GM12865 (cell line): ENCODE data around the gene PCSK2.

ENCODE experiments used
- DNase-seq: peaks from one replicate; pipeline ENCODE4 v3.0.0; 2010; ENCODE audit warnings: low read depth
- H3K4me3 ChIP-seq: 2 replicates; pipeline ENCODE4 v1.5.1; 2011; ENCODE audit warnings: mild to moderate bottlenecking, low read depth, low read length, control low read depth
- TF ChIP-seq, protein P1 (sequence below): IDR thresholded peaks from 2 replicates; pipeline ENCODE4 v1.5.1; 2011; ENCODE audit warnings: low read length, control low read depth, low read depth, inconsistent platforms; ENCODE audit not compliant: insufficient read depth; ENCODE audit errors: missing control alignments

Gene PCSK2

DNA sequence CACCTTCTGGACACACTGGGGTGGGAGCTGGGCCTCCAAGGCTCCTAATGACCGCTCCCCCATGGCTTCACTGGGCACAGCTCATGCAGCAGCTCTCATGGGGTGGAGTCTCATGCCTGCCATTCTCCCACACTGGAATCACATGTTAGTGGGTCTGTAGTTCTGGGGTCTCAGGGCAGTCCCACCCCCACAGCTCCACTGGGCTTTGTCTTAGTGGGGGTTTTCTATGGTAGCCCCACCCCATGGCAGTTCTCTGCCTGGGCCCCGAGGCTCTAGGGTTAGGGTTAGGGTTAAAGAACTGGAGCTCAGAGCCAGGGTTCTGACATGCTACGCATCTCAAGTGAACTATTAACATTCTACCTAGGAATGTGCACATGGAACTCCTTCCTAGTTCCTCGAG, 139.0 kb downstream of the PCSK2 start:
- H3K4me3 ChIP-seq = no peak overlapping the region
- TF ChIP-seq, protein P1, sequence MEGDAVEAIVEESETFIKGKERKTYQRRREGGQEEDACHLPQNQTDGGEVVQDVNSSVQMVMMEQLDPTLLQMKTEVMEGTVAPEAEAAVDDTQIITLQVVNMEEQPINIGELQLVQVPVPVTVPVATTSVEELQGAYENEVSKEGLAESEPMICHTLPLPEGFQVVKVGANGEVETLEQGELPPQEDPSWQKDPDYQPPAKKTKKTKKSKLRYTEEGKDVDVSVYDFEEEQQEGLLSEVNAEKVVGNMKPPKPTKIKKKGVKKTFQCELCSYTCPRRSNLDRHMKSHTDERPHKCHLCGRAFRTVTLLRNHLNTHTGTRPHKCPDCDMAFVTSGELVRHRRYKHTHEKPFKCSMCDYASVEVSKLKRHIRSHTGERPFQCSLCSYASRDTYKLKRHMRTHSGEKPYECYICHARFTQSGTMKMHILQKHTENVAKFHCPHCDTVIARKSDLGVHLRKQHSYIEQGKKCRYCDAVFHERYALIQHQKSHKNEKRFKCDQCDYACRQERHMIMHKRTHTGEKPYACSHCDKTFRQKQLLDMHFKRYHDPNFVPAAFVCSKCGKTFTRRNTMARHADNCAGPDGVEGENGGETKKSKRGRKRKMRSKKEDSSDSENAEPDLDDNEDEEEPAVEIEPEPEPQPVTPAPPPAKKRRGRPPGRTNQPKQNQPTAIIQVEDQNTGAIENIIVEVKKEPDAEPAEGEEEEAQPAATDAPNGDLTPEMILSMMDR = no peak
- no peak for DNase-seq

DNA sequence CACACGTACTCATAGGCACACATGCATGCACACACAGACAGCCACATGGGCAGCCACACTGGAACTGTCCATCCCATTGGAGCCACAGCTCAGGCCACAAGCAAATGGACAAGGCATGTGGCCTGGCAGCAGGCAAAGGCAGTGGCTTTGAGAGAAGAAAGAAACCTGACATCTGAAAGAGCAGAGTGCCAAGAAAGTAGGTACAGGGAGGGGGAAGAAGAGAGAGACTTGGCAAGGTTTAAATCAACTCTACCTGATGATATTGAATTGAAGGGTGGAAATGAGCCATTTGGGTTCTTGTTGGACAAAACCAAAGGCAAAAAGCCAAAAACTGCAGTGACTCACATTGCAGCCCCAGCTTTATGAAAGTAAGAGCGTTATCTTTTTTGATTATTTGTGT, 142.7 kb downstream of the PCSK2 start:
- no peak for DNase-seq
- H3K4me3 ChIP-seq = no peak overlapping the region
- TF ChIP-seq, protein P1 = no peak

DNA sequence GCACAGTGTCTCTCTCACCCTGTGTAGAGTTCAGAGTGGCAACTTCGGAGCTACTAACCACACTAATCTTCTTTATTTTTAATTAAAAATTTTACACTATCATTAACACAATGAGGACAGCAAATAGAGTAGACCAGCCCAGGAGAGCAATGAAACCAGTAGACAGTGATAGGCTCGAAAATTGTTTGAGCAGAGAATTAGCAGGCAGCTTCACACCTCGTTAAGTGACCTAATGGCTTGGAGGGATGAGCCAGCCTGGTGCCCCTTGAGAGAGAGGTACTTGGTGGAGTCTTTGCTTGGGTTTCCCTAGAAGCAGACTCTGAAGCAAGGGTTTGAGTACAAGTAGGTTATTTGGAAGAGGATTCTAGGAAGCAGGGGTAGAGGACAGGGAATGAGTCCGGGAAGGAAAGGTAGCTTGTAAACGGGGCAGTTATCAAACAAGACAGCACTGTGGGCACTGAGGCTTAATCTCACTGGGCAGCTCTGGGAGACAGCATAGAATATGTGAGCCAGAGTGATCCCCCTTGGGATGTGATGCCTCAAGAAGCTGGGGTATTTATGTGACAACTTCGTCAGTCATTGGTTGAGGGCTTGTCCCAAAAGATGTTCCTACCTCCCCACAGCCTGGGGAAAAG, 146.1 kb downstream of the PCSK2 start:
- TF ChIP-seq, protein P1 = no peak
- DNase-seq = no peak
- H3K4me3 ChIP-seq = no peak overlapping the region

DNA sequence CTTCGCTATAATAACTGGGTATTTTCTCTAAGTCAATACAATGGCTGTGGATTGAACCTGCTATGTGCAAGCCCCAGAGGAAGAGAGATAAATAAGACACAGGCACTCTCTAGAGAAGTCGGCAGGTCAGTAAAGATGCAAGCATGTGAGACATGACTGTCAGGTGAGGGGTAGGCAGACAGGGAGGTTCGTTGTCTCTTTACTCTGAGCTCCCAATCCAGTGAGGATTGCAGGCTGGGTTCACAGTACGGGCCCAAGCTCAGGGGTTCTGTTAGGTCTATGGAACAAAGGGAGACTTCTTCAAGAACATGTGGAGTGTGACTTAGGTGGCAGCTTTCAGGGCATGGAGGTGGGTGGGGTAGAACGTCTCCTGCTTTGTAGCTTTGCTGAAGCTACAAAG, 147.2 kb downstream of the PCSK2 start:
- DNase-seq = no peak
- H3K4me3 ChIP-seq = no peak overlapping the region
- TF ChIP-seq, protein P1 = no peak

DNA sequence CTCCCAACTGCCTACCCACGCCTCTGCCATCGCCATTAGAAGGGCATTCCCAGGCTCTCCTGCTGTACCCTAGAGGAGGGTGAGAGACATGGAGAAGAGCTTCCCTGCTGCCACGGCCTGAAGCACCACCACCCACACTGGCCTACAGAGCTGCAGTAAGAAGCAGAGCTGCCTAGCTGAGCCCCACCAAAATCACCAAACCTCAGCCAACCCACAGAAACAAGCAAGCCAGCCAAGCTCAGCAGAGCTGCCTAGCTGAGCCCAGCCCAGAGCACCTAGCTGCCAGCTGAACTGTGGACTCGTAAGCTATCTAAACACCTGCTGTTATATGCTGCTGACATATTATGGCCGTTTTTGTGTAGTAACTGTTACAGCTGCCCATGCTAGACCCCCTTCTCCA, 149.2 kb downstream of the PCSK2 start:
- no peak overlapping the region for H3K4me3 ChIP-seq
- no peak for DNase-seq
- TF ChIP-seq, protein P1 = no peak

DNA sequence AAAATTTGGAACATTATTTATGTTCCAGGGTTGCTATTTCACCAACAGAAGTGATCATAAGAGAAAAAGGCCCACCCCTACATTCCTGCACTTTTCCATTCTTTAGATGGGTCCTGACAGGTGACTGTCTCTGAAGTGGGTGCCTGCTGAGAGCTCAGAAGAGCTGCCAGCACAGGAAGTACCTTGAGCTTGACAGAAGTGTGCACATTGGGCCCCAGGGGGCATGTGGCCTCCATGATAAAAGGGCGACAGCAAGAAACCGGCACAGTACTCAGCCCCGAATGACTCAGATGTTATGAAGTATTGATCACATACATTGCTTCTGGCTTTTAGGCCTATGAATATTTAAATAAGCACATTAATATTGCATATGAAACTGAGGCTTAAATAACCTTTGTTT, 150.4 kb downstream of the PCSK2 start:
- peak; percentile 39 for DNase-seq
- TF ChIP-seq, protein P1 = no peak
- H3K4me3 ChIP-seq = no peak overlapping the region

DNA sequence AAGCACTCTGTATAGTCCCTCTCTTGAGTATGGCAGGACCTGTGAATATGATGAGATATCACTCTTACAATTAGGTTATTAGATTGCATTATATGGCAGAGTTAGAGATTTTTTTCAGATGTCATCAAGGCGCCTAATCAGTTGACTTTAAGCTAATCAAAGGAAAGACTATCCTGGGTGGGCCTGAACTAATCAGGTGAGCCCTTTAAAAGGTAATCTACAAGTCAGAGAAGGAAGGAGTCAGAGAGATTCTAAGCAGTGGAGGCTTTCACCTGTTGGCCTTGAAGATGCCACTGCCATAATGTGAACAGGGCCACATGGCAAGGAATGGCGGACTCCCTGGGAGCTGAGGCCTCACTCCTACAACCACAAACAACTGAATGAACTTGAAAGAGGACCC, 152.8 kb downstream of the PCSK2 start:
- DNase-seq = no peak
- TF ChIP-seq, protein P1 = no peak
- H3K4me3 ChIP-seq = no peak overlapping the region
